Endometrium (tissue), 2 donors: ENCODE results near the gene ATF5.

Experiments used
- FAIRE-seq: peaks from 2 replicates; lab custom pipeline; 2012; peaks lifted over from hg19 to GRCh38; lab: Jason Lieb, UNC
- donor health status: control.
- donor health status: control.

ATF5 gene

GRCh38 chr19:49929121-49929610, at the start of gene ATF5, which contains the start of gene NUP62:
Gene ATF5, plus strand, starts transcription at chr19:49929205. Its CDS starts 1,646 bp downstream, at chr19:49930851.
Gene NUP62, minus strand, starts transcription at chr19:49929504. Its CDS starts 19,697 bp downstream, at chr19:49909807.
- no peak for FAIRE-seq

DNA sequence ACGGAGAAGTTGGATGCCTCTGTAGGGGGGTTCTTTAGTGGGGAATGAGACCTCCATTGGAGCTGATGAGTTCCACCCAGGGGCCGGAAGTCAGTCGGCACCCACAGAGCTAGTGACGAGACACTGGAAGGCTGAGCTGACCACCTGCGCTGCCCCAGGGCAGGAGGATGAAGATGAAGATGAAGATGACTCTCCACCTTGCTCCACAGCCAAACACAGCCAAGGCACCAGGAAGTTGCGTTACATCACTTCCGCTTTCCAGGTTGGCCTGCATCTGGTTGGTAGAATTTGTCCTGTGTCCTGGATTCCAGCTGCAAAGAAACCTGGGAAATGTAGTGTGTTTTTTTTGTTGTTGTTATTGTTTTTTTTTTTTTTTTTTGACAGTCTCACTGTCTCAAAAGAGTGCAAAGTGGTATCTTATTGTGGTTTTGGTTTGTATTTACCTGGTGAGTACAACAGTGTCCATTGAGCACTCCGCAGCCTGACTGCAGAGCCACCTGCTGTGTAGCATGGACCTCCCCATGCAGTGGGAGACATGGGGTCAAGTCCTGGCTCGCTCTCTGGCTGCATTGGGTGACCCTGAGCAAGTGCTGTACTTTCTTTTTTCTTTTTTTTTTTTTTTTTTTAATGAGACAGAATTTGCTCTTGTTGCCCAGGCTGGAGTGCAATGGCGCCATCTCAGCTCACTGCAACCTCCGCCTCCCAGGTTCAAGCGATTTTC, 49.6 kb upstream of the ATF5 start:
- no peak for FAIRE-seq

DNA sequence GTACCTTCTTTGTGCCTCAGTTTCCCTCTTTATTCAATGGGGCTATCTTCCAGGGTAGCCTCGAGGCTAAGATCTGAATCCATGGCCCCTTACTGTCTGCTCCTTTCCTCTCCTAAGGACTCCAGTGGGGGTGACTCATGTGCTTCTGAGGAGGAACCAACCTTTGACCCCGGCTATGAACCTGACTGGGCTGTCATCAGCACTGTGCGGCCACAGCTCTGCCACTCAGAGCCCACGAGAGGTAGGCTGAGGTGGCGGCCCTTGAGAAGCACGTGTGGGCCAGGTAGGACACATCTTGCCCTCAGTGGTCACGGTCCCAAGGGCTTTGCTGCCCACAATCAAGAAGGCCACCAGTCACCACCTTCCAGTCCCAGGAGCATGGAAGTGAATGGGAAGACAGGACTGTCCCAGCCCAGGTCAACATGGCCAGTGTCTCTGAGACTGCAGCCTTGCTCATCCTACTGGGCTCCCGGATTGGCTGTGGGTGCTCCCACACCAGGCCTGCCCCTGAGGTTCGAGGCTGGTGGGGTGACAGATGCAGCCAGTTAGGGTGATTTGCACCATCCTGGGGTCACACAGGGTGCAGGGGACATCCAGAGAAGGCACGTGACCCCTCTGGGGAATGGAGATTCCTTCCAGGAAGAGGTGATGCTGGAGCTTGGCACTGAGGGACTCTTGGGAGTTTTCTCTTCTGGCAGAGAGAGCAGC, 48.7 kb upstream of the ATF5 start:
- FAIRE-seq, result no peak

- FAIRE-seq, result no peak
These were observed 47.8 kb upstream of the ATF5 start for GRCh38 chr19:49881186-49881585.

DNA sequence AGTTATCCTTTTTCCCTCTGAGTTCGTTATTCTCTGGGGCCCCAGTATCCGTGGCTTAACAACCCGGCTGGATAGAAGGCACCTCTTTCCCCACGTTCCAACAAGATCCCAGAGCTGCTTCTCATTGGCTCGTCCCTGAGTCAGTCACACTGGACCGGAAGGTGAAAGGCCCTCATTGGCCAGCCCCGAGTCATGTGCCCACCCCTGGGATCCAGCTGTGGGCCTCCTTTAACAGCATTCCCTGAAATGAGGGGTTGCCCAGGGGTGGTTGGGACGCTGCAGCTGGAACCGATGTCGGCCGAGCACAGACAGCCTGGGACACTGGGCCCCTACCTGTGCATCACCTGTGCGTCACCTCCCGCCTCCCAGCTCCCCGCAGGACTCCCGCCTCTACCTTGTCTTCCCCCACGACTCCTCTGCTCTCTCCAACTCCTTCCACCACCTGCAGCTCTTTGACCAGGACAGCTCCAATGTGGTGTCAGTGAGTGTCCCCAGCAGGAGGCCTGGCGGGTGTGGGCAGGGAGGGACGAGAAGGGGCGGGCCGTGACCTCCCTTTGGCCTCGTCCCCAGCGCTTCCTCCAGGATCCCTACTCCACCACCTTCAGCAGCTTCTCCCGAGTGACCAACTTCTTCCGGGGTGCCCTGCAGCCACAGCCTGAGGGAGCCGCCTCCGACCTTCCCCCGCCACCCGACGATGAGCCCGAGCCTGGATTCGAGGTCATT, 47.2 kb upstream of the ATF5 start:
- no peak for FAIRE-seq

DNA sequence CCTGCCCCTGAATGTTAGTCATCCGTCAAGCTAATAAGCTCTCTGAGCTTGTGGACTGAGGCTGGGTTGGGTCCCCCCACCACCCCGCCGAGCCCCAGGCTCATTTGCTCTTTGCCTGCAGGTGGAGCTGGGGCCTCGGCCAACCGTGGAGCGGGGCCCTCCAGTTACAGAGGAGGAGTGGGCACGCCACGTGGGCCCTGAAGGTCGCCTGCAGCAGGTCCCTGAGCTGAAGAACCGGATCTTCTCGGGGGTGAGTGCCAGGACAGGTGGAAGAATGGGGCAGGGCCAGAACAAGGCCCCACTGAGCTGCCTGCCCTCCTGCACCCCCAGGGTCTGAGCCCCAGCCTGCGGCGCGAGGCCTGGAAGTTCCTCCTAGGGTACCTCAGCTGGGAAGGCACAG, 46.4 kb upstream of the ATF5 start:
- no peak for FAIRE-seq

DNA sequence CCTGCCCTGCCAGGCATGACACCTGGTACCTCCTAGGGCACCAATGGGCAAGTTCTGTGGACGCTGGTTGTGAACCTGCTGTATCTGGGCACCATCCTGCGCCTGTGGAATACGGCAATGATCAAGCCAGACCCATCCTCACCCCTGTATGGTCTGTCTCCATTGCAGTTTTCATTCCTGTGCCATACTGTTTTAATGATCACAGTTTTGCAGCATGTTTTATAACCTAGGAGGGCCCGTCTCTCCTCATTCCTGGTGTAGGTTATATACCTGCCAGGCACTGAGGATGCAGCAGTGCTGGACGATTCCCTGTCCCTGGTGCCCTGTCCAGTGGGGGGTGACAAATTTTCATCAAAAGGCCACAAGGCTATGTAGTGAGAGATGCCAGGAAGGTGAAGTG, 45.9 kb upstream of the ATF5 start:
- FAIRE-seq, result no peak

GRCh38 chr19:49884109-49884508, 44.9 kb upstream of the ATF5 start:
- no peak for FAIRE-seq

DNA sequence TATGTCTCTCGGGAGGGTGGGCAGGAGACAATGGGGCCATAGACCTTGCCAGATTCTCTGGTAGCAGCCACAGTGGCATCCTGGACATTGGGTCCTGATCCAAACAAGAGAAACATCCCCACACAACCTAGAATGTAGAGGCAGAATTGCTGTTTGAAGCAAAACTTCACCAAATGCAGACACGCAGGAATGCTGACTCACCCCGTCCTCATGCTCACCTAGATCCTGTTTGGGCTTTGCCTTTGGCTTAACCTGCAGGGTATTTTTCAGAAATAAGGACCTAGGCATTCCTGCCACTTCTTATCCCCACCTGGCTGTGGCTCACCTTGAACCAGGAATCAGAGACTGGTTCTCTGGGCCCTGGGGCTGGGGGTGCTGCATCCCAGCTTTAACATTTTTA, 44.2 kb upstream of the ATF5 start:
- no peak for FAIRE-seq

- no peak for FAIRE-seq
These were observed 41.9 kb upstream of the ATF5 start for GRCh38 chr19:49887037-49887664.

DNA sequence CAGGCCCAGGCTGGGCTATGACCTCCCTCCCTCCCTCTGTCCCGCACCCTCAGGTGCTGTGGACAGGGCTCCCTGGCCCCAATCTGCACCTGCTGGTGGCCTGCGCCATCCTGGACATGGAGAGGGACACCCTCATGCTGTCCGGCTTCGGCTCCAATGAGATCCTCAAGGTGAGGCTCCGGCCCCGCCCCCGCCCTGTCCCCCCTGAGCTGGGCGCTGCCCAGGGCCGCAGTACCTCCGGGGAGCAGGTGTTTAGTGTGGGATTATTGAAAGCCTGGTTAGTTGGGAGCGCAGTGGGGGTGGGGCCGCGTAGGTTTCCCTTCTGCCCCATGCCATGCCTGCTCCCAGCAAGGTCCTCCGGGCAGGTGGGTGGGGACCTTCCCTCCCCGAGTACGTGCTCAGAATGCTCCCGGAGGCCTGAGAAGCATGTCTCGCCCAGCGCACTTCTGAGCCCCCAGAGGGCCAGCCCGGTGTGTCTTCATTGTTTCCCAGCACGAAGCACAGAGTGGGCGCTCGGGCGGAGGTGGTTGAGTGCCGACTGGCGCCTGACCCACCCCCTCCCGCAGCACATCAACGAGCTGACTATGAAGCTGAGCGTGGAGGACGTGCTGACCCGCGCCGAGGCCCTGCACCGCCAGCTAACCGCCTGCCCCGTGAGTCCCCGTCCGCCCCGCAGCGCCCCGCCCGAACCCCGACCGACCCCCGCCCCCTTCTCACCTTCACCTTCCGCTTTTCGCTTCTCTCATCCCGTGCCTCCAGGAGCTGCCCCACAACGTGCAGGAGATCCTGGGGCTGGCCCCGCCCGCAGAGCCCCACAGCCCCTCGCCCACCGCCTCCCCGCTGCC, 41.1 kb upstream of the ATF5 start:
- no peak for FAIRE-seq

DNA sequence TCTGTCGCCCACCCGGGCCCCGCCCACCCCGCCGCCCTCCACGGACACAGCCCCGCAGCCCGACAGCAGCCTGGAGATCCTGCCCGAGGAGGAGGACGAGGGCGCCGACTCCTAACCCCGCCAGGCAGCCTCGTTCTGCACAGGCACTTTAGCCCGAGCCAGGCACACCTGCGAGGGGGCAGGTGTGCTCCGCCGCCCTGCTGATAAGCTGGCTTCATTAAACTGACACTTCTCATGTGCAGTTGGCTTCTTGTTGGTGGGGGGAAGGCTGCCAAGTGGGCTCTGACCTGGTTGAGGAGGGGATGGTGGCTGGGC, 40.5 kb upstream of the ATF5 start:
- no peak for FAIRE-seq

GRCh38 chr19:49889038-49889686, 39.8 kb upstream of the ATF5 start:
- FAIRE-seq, result no peak

- no peak for FAIRE-seq
These were observed 39.2 kb upstream of the ATF5 start for GRCh38 chr19:49889687-49890348.

DNA sequence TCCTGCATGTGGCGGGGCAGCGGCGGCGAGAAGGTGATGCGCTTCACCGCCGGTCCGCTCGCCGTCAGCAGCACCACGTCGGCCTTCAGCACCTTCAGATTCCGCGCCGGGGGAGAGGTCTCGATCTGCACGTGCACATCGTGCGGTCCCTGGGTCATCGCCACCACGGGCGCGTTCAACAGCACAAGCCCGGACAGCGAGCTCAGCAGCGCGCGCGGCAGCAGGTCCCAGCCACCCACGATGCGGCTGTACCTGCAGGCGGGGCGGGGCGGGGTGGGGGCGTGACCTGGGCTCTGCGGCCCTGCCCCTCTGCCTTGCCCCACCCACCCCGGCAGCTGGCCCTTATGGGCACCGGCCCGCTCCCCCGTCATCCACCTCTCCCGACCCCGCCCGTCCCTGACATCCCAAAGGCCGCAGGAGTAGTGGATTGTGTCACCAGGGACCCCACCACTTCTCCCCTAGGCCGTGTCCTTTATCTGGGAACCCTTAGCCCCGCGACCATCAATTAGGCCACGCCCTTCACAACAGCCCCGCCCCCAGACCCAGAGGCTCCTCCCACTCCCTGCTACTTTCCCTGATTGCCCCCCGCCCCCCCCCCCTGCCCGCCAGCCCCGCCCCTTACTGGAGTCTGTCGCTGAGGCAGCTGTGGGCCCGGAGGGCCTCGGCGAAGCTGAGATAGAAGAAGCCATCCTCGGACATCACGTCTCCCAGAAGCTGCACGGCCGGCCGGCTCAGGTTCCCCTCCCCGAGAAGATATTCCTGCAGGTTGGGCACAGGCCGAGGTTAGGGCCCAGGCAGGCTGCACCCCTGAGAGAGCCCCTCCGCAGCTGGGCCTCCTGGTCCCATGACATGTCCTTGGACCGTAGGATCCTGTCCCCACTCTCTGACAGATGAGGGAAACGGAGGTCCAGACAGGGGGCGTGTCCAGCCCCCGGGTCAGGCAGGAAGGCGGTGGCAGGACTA, 38.4 kb upstream of the ATF5 start:
- FAIRE-seq, result no peak

- no peak for FAIRE-seq
These were observed 37.6 kb upstream of the ATF5 start for GRCh38 chr19:49891393-49891792.

DNA sequence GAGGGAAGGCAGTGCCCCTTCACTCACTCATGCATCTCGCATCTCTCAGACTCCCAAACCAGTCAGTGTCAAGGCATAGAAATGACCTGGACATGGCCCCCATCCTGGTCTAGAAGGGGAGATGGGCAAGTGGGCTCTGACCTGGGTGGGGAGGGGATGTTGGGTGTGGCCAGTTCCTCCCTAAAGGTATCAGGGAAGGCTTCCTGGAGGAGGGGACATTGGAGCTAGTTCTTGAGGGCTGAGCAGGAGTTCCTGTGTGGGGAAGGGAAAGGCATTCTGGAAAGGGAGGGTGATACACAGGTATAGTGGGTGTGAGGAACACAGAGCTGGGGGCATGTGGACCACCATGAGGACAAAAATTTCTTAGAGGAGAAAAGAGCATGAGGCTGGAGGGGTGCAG, 36.3 kb upstream of the ATF5 start:
- FAIRE-seq, result no peak

GRCh38 chr19:49894011-49894664, 34.9 kb upstream of the ATF5 start:
- FAIRE-seq, result no peak
